H1 (cell line): ENCODE data around the gene SMARCB1. TPM values are rescaled to one million over a fixed set of nuclear protein-coding genes. Genes with fewer than 3 reads are reported as not detected.

Source experiments
- HDAC2 ChIP-seq, 2 experiments: fragments of 300-600 bp in 1 of 2; sonication (generic) in 1 of 2; IDR thresholded peaks; 2 replicates each; pipeline ENCODE4 v1.6.1; 2011 to 2012; ENCODE audit warnings: low read depth in 2 of 2, low read length in 2 of 2, mild to moderate bottlenecking in 2 of 2, moderate library complexity in 2 of 2, borderline replicate concordance in 1 of 2, inconsistent platforms in 1 of 2
- MAFK ChIP-seq: IDR thresholded peaks from 2 replicates; pipeline ENCODE4 v1.6.1; 2012; ENCODE audit warnings: low read depth, mild to moderate bottlenecking, improper control_type of control experiment, low read length
- RXRA ChIP-seq: IDR thresholded peaks from 2 replicates; pipeline ENCODE4 v1.6.1; 2011; ENCODE audit warnings: low read depth, mild to moderate bottlenecking, low read length, moderate library complexity; ENCODE audit not compliant: insufficient read depth
- SP2 ChIP-seq: IDR thresholded peaks from 2 replicates; pipeline ENCODE4 v1.6.1; 2012; ENCODE audit warnings: mild to moderate bottlenecking, low read length, inconsistent platforms
- polyA plus RNA-seq, 7 experiments: library from polyadenylated mRNA; depleted of rRNA in 3 of 7; stranded (reverse) in 5 of 7; unstranded in 2 of 7; fragments of >200 nt in 5 of 7; fragments of 200-250 nt in 2 of 7; gene quantifications; 1 replicate in 5 of 7; 2 replicates in 1 of 7; 4 replicates in 1 of 7; pipeline versions ENCODE4 v1.2.1 to v1.2.3, GENCODE V29; 2011 to 2013; ENCODE audit warnings: missing spikeins in 2 of 7, mixed read lengths in 2 of 7
- total RNA-seq: library from RNA; stranded (reverse); fragmentation: NEBNext Ultra II Directional; extraction: Animal tissue kit (Norgen Biotek cat#: 25700); gene quantifications from 2 replicates; pipeline ENCODE4 v1.2.1, GENCODE V29; 2021
- TF ChIP-seq, protein P1 (sequence below): IDR thresholded peaks from 2 replicates; pipeline ENCODE4 v1.6.1; 2012; ENCODE audit warnings: inconsistent platforms

The SMARCB1 gene
- total and polyA plus RNA-seq, 2 of the 8 experiments (the other 6 are each of a cell fraction or from before 2014, with no cell fraction given) = 116 to 145 TPM

DNA sequence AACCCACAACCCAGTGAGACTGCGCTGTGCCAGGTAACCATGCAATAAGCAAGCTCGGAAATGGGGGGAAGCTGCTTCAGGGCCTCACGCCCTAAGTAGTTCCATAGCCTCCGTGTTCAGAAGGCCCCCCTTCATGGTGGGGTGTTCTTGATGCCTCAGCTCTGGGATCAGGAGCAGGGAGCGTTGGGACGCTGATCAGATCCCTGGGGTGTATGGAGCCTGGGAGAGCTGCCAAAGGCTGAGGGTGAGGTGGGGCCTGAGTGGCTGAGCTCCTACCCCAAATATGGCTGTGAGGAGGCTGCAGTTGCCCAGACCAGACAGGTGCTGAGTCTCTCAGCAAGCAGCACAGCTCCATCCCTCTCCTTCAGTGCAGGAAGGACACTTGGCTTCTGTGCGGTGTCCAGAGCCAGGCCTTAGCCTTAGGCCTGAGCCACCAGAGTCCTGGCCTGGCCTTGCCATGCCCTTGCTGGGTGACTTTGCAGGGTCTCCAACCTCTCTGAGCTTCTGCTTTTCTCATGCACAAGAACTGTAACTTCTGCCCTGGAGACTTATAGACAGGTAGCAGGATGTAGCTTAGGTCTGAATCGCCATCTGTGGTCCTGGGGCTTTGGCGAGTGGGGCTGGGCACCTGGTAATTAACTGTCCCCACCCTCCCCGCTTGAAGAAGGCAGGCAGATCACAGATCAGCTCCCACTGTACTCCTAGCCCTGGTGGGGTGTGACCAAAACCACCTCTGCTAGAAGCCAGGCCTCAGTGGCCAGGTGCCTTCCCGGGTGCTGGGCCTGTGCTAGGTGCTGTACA, 8.8 kb upstream of the SMARCB1 start (continued):
- TF ChIP-seq MAFK = no peak
- TF ChIP-seq, protein P1, sequence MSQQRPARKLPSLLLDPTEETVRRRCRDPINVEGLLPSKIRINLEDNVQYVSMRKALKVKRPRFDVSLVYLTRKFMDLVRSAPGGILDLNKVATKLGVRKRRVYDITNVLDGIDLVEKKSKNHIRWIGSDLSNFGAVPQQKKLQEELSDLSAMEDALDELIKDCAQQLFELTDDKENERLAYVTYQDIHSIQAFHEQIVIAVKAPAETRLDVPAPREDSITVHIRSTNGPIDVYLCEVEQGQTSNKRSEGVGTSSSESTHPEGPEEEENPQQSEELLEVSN = no peak
- TF ChIP-seq RXRA = no peak
- TF ChIP-seq SP2 = no peak
- no peak for TF ChIP-seq HDAC2 (IDR thresholded peaks at IDR 0.05; ENCODE audit: borderline replicate concordance in 1 of 2, low read depth in 2 of 2, low read length in 2 of 2)
